ENCODE results near the gene CHD8.
"Not testable (repeated sequence)": the region's sequence is repeated elsewhere in the genome, so short reads cannot be mapped to it uniquely, and the experiment has no call there.

The CHD8 gene

GRCh38 chr14:21379338-21379737 lies 76.6 kb downstream of the CHD8 start:
- no peak for DNase-seq (ENCODE audit: low read depth in 1 of 2, low spot score in 1 of 2)

GRCh38 chr14:21373980-21374379 lies 81.9 kb downstream of the CHD8 start:
- no peak for DNase-seq (ENCODE audit: low read depth in 1 of 2, low spot score in 1 of 2)

GRCh38 chr14:21372814-21373213 lies 83.1 kb downstream of the CHD8 start:
- DNase-seq (ENCODE audit: low read depth in 1 of 2, low spot score in 1 of 2), result not testable (repeated sequence)

- DNase-seq (ENCODE audit: low read depth in 1 of 2, low spot score in 1 of 2), result no peak
Measured at GRCh38 chr14:21369949-21370679, 85.8 kb downstream of the CHD8 start.

- no peak for DNase-seq (ENCODE audit: low read depth in 1 of 2, low spot score in 1 of 2)
Measured at GRCh38 chr14:21367582-21368144, 88.3 kb downstream of the CHD8 start.

GRCh38 chr14:21356511-21356910 lies 99.4 kb downstream of the CHD8 start:
- no peak for DNase-seq (ENCODE audit: low read depth in 1 of 2, low spot score in 1 of 2)

GRCh38 chr14:21352587-21352986 lies 103.3 kb downstream of the CHD8 start:
- DNase-seq (ENCODE audit: low read depth in 1 of 2, low spot score in 1 of 2), result no peak

- no peak for DNase-seq (ENCODE audit: low read depth in 1 of 2, low spot score in 1 of 2)
Measured at GRCh38 chr14:21350539-21350938, 105.4 kb downstream of the CHD8 start.

- no peak for DNase-seq (ENCODE audit: low read depth in 1 of 2, low spot score in 1 of 2)
Measured at GRCh38 chr14:21347201-21347600, 108.7 kb downstream of the CHD8 start.

GRCh38 chr14:21346532-21347135 lies 109.3 kb downstream of the CHD8 start:
- DNase-seq (ENCODE audit: low read depth in 1 of 2, low spot score in 1 of 2), result no peak

GRCh38 chr14:21343035-21343794 lies 112.7 kb downstream of the CHD8 start:
- DNase-seq (ENCODE audit: low read depth in 1 of 2, low spot score in 1 of 2), result no peak

All from activated CD4-positive, alpha-beta T cell treated with anti-CD3 and anti-CD28 coated beads, Interleukin-2, amount 50 U/mL, for 24 hours (primary cell).